NOMO-1 treated with DMSO at 0.1 percent for 48 hours (cell line): ENCODE data around the gene KHDC4.

ENCODE experiments used
- DNase-seq: peaks from one replicate; lab custom pipeline; 2025; ENCODE audit not compliant: unreplicated experiment; lab: John Stamatoyannopoulos, UW

Gene KHDC4

DNA sequence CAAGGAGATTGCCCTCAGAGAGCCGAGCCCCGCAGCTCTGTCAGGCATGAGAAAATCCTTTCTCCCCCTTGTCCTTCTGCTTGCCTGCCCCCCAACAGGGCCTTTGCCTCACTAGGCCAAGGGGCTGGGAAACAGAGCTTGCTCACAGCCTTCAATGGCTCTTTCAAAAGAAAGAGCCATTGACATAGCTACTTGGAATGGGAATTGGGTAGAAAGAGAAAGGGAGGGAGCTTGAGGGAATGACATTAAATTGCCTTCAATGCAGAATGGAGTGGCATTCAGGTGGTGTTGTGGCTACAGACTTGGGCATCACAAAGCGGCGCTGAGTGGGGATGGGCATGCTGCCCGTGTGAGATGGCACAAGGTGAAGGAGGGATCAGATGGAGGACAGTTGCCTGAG, 61.7 kb downstream of the KHDC4 start:
- DNase-seq, result no peak

DNA sequence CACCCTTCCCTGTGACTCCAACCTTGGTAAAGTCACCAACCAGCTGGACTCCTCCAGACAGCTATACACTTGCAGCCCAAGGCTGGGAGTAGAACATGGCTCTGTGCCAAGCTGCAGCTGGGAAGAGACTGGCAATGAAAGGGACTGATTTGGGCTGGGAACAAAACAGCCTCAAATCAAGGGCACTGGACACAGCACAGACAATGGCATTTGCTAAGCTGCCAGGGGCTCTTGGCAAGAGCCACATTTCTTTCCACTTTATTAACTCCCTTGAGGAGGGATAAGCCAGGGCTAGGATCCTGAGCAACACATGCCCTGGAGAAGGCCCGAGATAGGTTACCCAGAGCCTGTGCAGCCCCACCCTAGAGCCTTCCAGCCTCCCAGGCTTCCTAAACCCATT, 62.8 kb downstream of the KHDC4 start:
- no peak for DNase-seq

DNA sequence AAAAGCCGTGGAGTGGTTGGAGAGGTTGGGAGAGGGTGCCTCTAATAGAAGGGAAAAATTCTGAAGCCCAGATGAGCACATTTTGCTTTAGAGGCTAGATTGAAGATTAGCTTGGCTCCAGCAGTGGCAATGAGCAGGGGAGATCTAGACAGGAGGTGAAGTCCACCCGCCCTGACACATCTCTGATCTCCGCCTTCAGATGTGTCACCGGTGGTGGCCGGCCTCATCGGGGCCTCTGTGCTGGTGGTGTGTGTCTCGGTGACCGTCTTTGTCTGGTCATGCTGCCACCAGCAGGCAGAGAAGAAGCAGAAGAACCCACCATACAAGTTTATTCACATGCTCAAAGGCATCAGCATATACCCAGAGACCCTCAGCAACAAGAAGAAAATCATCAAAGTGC, 66.4 kb downstream of the KHDC4 start:
- no peak for DNase-seq

DNA sequence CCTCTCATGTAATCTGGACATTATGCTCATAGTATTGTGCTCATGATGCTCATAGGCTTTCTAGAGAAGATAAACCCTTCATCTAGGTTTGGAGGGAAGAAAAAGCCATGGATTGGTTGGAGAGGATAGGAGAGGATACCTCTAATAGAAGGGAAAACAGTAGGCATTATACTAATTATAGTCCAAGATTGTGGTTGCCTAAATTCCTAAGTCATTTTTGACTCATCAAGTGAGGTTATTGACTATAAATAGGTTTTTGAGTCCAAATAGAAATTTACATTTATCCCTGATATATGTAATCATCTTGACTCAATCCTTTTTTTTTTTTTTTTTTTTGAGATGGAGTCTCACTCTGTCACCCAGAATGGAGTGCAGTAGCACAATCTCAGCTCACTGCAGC, 69.8 kb downstream of the KHDC4 start:
- DNase-seq, result no peak
